NCI-H1436 (cell line): ENCODE measurements around the gene NELL1.

Source experiments
- DNase-seq: peaks from one replicate; lab custom pipeline; 2025; lab: John Stamatoyannopoulos, UW

NELL1 gene

DNA sequence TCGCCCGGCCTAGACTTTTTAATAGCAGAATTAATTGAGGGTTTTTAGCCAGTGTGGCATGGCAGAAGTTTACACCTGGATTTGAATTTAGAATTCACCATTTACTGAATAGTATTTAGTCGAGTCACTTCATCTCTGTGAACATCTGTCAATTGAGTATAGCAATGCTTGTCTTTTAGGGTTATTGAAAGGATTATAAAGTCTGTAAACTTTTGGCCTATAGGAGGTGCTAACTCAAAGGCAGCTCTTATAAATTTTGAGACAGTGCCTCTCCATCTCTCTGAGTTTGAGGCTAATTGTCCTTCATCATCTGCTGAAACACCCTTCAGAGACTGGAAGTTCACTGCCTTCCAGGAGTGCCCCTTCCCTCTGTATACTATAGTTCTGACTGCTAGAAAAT, 205.0 kb downstream of the NELL1 start:
- DNase-seq, result no peak

DNA sequence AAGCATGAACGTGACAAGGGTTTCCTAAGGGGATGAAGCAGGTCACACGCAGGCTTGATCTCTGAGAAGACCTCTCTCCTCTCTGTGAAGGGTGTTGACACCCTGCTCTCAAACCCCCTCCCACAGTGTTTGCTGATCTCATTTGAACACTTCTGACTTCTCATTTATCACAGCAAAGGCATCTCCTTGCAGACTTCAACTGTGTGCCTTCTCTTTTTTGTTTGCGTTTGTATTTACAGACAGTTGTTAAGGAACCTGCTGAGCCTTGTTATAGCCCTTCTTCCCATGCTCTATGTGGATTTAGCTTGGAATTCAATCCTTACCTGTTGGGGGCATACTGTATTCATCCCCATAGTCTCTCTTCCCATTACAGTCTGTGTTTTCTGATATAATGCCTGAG, 206.5 kb downstream of the NELL1 start:
- no peak for DNase-seq

DNA sequence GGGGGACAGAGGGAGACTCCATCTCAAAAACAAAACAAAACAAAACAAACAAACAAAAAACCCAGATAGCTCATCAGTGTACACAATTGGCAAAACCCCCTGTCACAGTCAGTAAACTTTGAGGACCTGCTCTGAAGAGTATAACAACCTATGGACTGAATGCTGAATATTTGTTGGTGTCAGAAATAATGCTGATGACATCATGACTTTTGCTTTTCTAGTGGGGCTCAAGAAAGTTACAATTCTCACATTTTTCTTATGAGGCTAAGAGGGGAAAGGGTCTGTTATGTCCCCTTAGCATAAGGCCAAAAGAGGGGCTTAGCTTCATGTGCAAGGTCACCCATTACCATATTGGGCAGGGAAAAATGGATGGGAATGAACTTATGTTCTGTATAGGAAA, 207.4 kb downstream of the NELL1 start:
- no peak for DNase-seq

- DNase-seq, result no peak
These were observed 210.7 kb downstream of the NELL1 start for GRCh38 chr11:20880094-20880493.

GRCh38 chr11:20881328-20882079, 212.1 kb downstream of the NELL1 start:
- DNase-seq, result no peak

GRCh38 chr11:20887137-20887536, 217.8 kb downstream of the NELL1 start:
- no peak for DNase-seq

DNA sequence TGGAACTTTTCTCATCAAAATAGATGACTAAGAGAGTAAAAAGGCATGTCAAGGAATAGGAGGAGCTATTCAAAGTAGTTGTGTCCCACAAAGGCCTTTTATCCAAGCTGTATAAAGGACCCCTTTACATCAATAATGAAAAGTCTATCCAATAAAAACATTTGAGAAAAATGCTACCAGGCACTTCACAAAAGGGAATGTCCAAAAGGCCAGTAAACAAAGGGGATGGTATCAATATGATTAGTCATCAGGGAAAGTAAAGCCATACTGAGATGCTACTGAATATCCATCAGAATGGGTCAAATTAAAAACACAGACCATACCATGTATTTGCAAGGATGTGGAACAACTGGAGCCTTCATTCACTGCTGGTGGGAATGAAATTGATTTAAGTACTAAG, 224.9 kb downstream of the NELL1 start:
- DNase-seq, result no peak

DNA sequence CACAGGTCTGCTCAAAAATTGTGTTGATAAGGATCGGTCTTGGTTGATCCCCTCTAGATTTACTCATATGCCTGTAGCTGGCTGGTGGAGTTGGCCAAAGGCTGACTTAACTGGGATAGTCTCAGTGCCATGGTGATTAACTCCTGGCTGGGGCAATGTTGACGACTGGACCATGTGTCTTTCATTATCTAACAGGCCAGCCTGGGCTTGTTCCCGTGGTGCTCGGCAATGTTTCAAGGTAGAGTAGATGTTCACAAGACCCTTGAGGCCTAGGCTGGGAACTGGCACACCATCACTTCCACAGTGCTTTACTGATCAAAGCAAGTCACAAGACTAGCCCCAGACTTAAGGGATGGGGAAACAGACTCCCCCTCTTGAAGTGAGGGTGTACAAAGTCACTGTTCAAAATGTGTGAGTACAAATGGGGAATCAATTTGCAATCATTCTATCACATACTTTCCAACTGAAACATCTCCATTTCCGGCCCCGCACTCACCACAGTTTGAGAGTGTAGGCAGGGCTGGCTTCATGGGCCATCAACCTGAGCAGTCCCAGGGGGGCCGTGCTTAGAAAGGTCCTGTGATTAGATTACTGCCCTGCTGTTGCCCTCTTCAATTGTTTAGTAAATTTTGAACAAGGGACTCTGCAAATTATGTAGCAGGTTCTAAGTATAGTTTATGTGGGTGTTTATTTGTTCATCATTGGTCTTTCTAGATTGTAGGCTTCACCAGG, 240.8 kb downstream of the NELL1 start:
- DNase-seq, result no peak

- DNase-seq, result no peak
These were observed 241.3 kb downstream of the NELL1 start for GRCh38 chr11:20910733-20911132.

- DNase-seq, result no peak
These were observed 242.9 kb downstream of the NELL1 start for GRCh38 chr11:20912065-20912821.

DNA sequence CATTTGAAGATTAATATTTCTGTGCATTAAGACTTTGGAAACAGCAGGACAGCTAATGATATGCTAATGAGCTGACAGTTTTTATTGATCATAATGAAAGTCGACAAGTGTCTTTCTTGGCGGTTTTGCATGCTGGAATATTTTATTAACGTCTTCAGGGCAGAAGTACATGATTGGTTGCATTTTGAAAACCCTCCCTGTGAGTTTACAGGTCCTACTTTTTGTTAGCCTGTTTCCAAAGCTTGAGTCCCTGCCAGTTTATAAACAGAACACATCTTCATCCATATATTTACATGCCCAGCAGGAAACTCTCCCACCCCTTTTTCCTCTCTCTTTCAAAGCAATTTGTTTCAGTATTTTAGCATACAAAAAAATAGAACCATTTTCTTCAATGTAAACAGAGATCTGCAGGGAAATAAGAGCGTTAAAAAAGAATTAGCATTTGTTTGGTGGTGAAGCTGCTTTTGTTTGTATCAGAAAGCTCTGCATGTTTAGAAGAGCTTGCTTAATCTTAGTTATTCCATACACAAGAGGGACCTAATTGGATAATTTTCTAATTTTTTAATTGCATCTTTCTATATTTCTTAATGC, 243.6 kb downstream of the NELL1 start:
- DNase-seq, result no peak

- no peak for DNase-seq
These were observed 247.9 kb downstream of the NELL1 start for GRCh38 chr11:20917306-20917705.

DNA sequence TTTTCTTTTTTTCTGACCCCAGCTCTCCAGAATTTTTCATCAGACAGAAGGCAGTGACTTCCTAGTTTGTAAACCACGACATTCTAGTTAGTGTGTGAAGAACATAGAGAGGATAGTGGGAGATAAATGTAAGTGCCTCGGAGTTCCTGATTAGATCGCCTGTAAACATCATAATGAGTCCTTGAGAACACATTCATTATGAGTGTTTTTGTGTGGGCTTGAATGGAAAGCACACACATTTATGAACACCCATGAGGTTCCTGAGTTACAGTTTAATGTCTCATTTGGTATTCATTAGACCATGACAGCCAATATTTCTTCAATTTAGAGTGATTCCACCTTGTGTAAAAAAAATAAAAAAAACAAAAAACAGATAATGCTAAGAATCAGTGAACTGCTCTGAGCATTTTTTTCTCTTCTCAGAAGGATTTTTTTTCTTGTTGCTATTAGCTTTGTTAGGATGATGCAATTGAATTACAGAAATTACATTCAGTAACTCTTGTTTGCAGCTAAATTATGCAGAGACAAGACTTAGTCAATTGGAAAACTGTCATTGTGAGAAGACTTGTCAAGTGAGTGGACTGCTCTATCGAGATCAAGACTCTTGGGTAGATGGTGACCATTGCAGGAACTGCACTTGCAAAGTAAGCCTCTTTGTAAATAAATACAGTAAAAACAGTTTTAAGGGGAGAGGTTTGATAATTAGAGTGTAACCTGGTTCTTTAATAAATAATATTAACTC, 257.6 kb downstream of the NELL1 start:
- DNase-seq, result no peak

DNA sequence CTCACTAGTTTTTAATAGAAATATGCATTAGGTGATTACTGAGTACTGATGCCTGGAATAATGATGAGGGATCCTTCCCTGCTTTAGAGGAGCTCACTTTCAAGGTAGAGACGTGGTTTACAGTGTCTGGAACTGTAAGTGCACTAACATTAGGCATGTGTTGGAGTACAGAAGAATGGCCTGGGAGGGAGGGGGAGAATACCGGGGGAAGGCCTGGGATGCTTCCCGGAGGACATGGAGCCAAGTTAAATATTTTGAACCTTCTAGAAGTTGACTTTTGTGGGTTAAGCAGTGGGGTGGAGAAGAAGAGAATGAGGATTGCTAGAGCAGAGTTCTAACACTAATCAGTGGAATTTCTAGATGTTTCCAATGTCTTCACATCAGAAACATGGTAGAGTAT, 261.6 kb downstream of the NELL1 start:
- no peak for DNase-seq

DNA sequence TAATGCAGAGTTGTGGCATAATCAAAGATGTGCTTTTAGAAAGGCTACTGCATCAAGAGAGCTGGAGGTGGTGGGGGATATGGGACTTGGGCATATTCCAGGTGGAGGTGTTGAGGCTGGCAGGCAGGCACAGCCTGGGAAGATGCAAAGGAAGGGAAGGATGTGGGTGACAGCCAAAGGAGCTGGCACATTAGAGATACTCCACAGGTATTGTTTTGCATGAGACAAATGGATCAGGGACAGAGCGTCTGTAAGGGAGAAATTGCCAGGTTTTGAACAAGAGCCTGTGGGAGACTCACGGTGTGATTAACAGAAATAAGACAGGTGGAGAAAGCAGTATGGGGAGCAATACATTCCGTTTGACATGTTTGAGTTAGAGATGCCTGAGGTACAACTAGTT, 263.7 kb downstream of the NELL1 start:
- DNase-seq, result no peak

- DNase-seq, result no peak
These were observed 264.6 kb downstream of the NELL1 start for GRCh38 chr11:20933958-20934357.

- DNase-seq, result no peak
These were observed 265.1 kb downstream of the NELL1 start for GRCh38 chr11:20934516-20934915.

DNA sequence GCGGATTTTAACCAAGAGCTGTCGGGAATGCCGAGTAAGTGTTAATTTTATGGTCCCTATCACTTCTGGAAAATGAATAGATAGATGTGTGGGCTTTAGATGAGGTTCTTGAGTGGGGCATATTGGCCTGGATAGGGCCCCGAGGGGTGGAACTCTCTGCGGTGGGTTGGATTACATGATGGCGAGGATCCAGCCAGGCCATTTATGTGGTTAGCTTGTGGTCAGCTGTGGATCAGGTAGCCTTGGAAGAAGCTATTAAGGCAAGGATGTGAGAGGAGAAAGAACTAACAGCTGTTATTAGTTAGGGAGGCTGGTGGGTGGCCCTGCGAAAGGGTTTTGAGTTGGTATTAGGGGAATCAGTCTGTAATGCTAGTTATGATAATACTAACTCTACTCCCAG, 268.4 kb downstream of the NELL1 start:
- no peak for DNase-seq

DNA sequence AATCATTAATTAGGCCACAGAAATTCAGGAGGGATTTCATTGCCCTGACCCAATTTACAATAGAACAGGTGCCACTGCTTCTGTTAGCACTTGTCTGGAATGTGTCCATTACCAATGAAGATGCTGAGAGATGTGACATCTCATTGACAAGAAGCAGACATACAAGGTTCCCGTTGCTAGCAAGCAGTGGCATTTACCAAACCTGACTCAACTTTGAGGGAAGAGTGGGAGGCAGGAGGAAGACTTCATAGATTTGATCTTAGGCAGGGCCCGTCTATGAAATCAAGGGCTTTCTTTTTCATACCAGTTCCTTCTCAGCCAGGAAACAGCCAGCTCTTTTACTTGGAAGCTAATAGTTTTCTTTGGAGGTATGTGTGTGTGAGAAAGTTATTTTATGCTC, 280.2 kb downstream of the NELL1 start:
- DNase-seq, result no peak

- DNase-seq, result no peak
These were observed 293.2 kb downstream of the NELL1 start for GRCh38 chr11:20962581-20962980.

DNA sequence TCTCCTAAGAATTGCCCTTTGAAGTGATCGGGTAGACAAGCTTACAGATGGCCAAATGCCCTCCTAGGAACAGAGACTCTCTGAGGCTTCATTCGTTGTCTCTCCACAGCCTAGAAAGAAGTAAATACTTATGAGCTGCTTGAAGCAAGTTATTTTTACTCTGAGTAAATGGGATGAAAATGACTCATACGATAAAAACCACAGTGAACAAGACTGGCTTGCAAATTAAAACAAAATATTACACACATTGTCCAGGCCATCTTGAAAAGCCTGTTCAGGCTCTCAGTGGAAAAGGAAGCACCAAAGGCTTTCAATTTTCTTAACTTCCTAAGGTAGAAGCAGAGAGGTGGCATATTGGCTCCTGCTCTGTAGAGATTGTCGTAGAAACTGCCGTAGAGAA, 294.2 kb downstream of the NELL1 start:
- no peak for DNase-seq

- DNase-seq, result no peak
These were observed 295.6 kb downstream of the NELL1 start for GRCh38 chr11:20964985-20965384.
